B cell (primary cell): ENCODE measurements around the gene DDX24.

Source experiments
- CTCF ChIP-seq: fragments of 200-600 bp; IDR thresholded peaks from one replicate; pipeline ENCODE4 v1.8.0; 2022; ENCODE audit warnings: antibody characterized with exemption, mild to moderate bottlenecking
- EZH2 ChIP-seq: IDR thresholded peaks from 2 replicates; pipeline ENCODE4 v1.6.1; 2012; ENCODE audit warnings: borderline replicate concordance, low read depth, mild to moderate bottlenecking, moderate library complexity, low read length; ENCODE audit not compliant: insufficient read depth, poor library complexity, severe bottlenecking

DNA sequence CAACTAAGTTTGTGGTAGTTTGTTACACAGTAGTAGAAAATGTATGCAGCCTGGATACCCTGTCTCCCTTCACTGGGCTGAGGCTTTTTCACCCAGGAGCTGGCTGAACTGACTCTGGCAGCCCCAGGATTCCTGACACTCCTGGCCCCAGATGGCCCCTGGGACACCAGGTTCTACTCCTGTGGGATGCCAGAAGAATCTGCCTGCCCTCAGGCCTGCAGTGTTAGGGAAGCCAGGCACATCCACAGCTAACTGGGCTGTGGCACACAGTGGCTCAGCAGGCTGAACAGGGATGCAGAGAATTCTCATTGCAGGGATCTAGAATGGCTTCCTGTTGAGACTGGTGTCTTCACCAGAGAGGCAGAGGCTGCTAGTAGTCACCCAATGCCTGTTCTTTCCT lies 38.1 kb upstream of the DDX24 start:
- TF ChIP-seq CTCF: no peak
- TF ChIP-seq EZH2: no peak
